HK-2 (cell line): ENCODE data around the gene DNMT3L.
"Not testable (repeated sequence)": the region's sequence is repeated elsewhere in the genome, so short reads cannot be mapped to it uniquely, and the experiment has no call there.

Source experiments
- DNase-seq: peaks from one replicate; pipeline ENCODE4 v3.0.0-alpha.2; 2018; ENCODE audit not compliant: unreplicated experiment

The DNMT3L gene

GRCh38 chr21:44294391-44295162 is 32.9 kb upstream of the DNMT3L start:
- no peak for DNase-seq

- DNase-seq = no peak
Observed at GRCh38 chr21:44293551-44294231, 32.0 kb upstream of the DNMT3L start.

- DNase-seq = no peak
Observed at GRCh38 chr21:44292812-44293195, 31.1 kb upstream of the DNMT3L start.

GRCh38 chr21:44291936-44292811 is 30.5 kb upstream of the DNMT3L start:
- no peak for DNase-seq

GRCh38 chr21:44291078-44291935 is 29.6 kb upstream of the DNMT3L start:
- DNase-seq = no peak

GRCh38 chr21:44290327-44291077 is 28.8 kb upstream of the DNMT3L start:
- DNase-seq = no peak

GRCh38 chr21:44289381-44290010 is 27.8 kb upstream of the DNMT3L start:
- DNase-seq = no peak

- no peak for DNase-seq
Observed at GRCh38 chr21:44288251-44289110, 26.8 kb upstream of the DNMT3L start.

- no peak for DNase-seq
Observed at GRCh38 chr21:44286716-44287632, 25.3 kb upstream of the DNMT3L start.

GRCh38 chr21:44286086-44286715 is 24.5 kb upstream of the DNMT3L start:
- no peak for DNase-seq

- DNase-seq = no peak
Observed at GRCh38 chr21:44285138-44285992, 23.7 kb upstream of the DNMT3L start, which contains the start of gene AIRE. Gene AIRE, plus strand, starts transcription at chr21:44285876. Its CDS starts 131 bp downstream, at chr21:44286007.

GRCh38 chr21:44283948-44284347 is 22.3 kb upstream of the DNMT3L start:
- DNase-seq = no peak

- DNase-seq = not testable (repeated sequence)
Observed at GRCh38 chr21:44283211-44283785, 21.6 kb upstream of the DNMT3L start.

- DNase-seq = no peak
Observed at GRCh38 chr21:44282370-44282769, 20.7 kb upstream of the DNMT3L start.

- DNase-seq = no peak
Observed at GRCh38 chr21:44281801-44282200, 20.1 kb upstream of the DNMT3L start.
